ENCODE data around the gene FAAP20. TPM values are rescaled to one million over a fixed set of nuclear protein-coding genes. Genes with fewer than 3 reads are reported as not detected.

The FAAP20 gene
- total and polyA plus RNA-seq, 2 donors (not counting 3 experiments of a cell fraction or from before 2014, with no cell fraction given): 31.5 to 62.6 TPM

- no peak for DNase-seq (ENCODE audit: low read depth, low spot score)
- Histone ChIP-seq H3K9me1 (replicated peaks; ENCODE audit: control insufficient read depth, extremely low read depth, insufficient read depth, low read length) (no peaks in the 10 kb centered on the region), H4K20me1 (replicated peaks; ENCODE audit: control insufficient read depth, extremely low read depth, insufficient read depth, low read length) (no peaks in the 10 kb centered on the region), H3K4me2 (ENCODE audit: insufficient read depth, low read length) (no peak overlapping the region), H3K9ac (replicated peaks; ENCODE audit: extremely low read depth, insufficient read depth, low read length) (no peak overlapping the region), H3K27ac (ENCODE audit: insufficient read depth, low read depth, low read length) (no peak overlapping the region), H3K9me3 (replicated peaks; ENCODE audit: control insufficient read depth, insufficient read depth, low read length) (no peaks in the 10 kb centered on the region), H3K79me2 (ENCODE audit: control insufficient read depth, insufficient read depth, low read length) (no peaks in the 10 kb centered on the region), H2AFZ (ENCODE audit: low read depth, low read length) (no peak overlapping the region), H3K4me1 (ENCODE audit: control insufficient read depth, extremely low read depth, insufficient read depth, low read length) (peaks cover 16% of the 10 kb centered on the region), H3K36me3 (ENCODE audit: control insufficient read depth in 2 of 2, extremely low read depth in 1 of 2, insufficient read depth in 2 of 2, low read length in 2 of 2) (no peaks in the 10 kb centered on the region), H3K4me3 (replicated peaks in 1 of 3; ENCODE audit: insufficient read depth in 1 of 3, low read depth in 1 of 3, low read length in 3 of 3) (no peak overlapping the region), H3K27me3 (ENCODE audit: control insufficient read depth in 2 of 2, insufficient read depth in 2 of 2, low read length in 2 of 2) (no peaks in the 10 kb centered on the region)
- TF ChIP-seq JUN (IDR thresholded peaks at IDR 0.05; ENCODE audit: borderline replicate concordance, insufficient read depth, insufficient read length, low read depth) (no peak), MAX (IDR thresholded peaks at IDR 0.05; ENCODE audit: insufficient read depth, insufficient read length) (no peak), GATA2 (IDR thresholded peaks at IDR 0.05; ENCODE audit: insufficient read depth, insufficient read length, low read depth, low read length) (no peak), FOS (IDR thresholded peaks at IDR 0.05; ENCODE audit: borderline replicate concordance, insufficient read depth, low read length) (no peak), POLR2A (IDR thresholded peaks at IDR 0.05; ENCODE audit: low read depth, low read length) (no peak), CTCF (IDR thresholded peaks at IDR 0.05; ENCODE audit: extremely low read depth in 1 of 2, insufficient read depth in 1 of 2, low read depth in 1 of 2, low read length in 2 of 2) (no peak), EZH2 (IDR thresholded peaks at IDR 0.05; ENCODE audit: borderline replicate concordance, low read depth, low read length, severe bottlenecking) (no peak), POLR2AphosphoS5 (IDR thresholded peaks at IDR 0.05; ENCODE audit: insufficient read depth, low read depth, low read length) (no peak), MYC (IDR thresholded peaks at IDR 0.05; ENCODE audit: low read depth, low read length) (no peak)
- ChIA-PET POLR2A (no interaction called here), CTCF (interaction anchor here (12.3 kb wide), 1 partner anchor 182 kb away, joined by 631 read pairs; no protein-coding TSS in a partner anchor)
- dilution Hi-C loops (cut with MboI; ENCODE audit: extremely low pct_ligation_motif_present, low sequenced_read_pairs) (no loop called here), intact Hi-C loops (cut with micrococcal nuclease) (no loop called here)
- no peak for FAIRE-seq
- BruUV-seq (replicated peaks): no TSS peak
These were observed 6.5 kb upstream of the FAAP20 start for GRCh38 chr1:2201062-2201461.
